GM18907 (cell line): ENCODE results near the gene TEFM.
A peak's percentile ranks its signal among the peaks of the same experiment; 100 is the strongest.
"Not testable (repeated sequence)": the region's sequence is repeated elsewhere in the genome, so short reads cannot be mapped to it uniquely, and the experiment has no call there.

Experiments
- ATAC-seq: cut with Tn5 transposase; IDR thresholded peaks from one replicate; pipeline ENCODE4 v1.9.1; 2021; ENCODE audit warnings: mild to moderate bottlenecking, moderate library complexity; ENCODE audit not compliant: unreplicated experiment

Gene TEFM, protein sequence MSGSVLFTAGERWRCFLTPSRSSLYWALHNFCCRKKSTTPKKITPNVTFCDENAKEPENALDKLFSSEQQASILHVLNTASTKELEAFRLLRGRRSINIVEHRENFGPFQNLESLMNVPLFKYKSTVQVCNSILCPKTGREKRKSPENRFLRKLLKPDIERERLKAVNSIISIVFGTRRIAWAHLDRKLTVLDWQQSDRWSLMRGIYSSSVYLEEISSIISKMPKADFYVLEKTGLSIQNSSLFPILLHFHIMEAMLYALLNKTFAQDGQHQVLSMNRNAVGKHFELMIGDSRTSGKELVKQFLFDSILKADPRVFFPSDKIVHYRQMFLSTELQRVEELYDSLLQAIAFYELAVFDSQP

DNA sequence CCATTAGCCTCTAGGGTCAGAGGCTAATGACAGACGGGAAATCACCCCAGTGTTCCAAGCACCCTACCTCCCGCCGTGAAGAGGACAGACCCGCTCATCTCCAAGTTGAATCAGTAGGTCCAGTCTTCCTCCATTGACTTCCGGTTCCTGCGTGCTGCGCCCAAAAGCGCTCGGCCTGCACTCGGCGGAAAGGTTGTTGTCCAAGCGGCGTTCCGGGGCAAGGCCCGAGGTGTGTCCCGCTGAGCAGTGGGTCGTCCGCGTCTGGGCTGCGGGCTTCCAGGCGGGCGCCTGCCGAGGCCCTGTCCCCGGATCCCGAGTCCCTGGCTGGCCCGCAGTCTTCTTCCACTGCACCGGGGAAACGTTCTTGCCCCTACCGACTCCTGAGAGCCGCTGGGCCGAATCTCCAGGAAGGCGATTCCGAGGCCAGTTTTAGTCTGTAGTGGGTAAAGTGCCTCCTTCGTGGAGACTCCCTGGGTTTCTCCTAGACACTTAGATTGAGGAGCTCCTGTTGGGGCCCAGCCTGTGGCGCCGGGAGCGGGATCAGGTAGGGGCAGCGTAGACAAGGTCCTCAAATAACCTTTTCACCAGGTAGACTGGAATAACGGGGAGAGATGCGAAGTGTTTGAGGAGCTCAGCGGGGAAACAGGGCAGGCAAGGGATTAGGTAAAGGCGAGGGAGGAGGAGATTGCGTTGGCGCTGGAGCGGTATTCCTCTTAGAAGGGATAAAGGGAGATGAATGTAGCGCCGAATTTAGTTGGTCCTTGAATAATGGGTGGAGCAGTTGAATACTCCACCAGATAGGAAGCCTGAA, at the start of gene TEFM:
TEFM (minus strand) TSS at position 138 of the 811 bp plus-strand sequence; CDS start at position 98, 40 bp downstream.
- peak; percentile 92 for ATAC-seq

DNA sequence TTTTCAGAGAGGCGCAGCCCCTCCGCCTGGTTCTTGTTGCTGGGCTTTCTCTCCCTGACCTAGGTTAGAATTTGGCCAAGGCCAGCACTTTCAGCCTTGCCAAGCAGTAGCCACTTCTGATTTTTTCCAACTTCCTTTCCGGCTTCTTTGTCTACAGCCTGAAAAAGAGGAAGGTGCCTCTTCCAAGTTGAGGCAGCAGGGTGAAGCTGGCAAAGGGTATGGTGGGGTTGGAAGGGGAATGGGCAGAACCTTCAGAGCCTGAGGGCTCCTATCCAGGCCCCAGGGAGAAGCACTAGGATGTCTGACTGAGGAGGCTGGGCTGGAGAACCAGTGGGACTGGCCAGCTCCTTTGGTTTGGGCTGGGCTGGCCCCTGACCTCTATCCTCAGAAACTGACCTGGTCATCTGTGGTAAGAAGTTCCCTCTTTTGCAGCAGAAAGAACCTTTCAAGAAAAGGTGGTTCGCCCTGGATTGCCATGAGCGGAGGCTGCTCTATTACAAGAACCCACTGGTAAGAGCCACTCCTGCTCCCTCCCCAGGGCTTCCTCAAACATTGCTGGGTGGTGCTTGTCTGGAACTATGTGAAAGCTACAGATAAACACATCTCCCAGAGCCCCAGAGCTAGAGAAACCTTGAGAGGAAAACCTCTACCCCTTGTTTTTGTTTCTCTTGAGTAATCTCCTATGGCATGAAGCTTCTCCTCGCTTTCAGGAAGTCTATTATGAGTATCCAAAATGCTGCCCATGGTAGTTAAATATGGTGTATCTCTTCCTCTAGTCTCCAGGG, 48.2 kb upstream of the TEFM start:
- no peak for ATAC-seq

- ATAC-seq, result no peak
These were observed 46.8 kb upstream of the TEFM start for GRCh38 chr17:30952638-30953393.

DNA sequence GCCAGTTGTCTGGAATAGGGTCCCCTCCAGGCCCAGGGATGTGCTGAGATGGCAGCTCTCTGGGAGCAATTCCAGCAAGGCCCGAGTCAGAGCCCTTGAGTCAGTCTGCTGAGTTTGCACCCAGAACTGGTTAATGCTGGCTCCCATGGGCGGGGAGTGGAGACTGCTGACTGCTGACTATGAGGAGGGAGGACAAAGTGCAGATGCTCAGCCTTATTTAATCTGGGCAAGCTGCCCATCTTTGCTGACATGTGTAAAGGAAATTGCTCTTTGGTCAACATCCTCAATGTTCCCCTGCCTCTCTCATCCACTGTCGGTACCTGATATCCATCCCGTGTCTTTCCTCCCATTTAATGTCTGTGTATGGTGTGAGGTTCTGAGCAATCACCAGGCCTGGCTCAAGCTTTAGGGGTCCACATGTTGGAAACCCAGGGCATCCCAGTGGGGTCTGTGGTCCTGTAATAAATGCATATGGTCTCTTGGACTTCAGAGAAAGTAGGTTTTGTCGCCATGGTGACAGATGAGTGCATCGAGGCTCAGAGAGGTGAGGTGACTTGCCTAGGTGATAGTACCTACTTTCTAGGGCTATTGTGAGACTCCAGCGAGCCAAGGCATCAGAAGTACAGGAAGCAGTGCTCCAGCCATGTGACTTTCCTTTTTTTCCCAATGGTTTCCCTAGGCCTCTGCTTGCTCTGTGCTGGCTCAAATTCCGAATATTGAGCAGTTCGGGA, 44.8 kb upstream of the TEFM start:
- no peak for ATAC-seq

DNA sequence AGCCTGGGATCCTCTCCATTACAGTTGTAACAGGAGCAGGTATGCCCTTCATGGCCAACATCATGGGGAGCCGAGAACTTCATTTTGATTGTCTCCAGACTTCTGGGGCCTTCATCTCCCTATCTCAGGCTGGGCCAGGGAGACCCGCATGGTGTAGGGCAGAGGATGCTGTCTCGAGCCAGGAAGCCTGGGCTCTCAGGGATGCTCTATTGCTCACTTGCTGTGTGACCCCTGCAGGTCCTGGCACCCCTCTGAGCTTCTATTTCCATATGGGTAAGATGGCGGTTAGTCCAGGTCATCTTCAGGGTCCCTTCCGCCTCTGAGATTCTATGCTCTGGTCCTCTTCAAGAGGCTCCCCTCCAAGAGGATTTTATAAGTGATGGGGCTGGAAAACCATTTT, 44.2 kb upstream of the TEFM start:
- ATAC-seq, result no peak

DNA sequence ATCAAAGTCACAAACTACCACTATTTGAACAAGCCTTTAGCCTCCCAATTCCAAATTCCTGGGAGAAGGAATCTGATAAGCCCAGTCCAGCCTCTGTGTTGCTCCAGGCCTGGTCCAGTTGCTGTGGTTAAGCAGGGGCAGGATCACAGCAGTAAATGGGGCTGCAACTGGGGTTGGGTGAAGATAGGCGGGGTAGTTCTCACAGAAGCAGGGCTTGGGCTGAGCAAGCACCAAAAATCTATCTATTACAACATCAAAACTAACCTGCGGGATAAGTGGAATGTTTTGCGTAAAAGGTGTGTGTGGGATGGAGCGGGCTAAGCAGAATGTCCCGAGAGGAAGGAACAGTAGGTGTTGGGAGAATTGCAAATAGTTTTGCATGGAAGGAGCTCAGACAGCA, 41.8 kb upstream of the TEFM start:
- ATAC-seq, result no peak

GRCh38 chr17:30942308-30943079, 36.5 kb upstream of the TEFM start:
- ATAC-seq, result no peak

DNA sequence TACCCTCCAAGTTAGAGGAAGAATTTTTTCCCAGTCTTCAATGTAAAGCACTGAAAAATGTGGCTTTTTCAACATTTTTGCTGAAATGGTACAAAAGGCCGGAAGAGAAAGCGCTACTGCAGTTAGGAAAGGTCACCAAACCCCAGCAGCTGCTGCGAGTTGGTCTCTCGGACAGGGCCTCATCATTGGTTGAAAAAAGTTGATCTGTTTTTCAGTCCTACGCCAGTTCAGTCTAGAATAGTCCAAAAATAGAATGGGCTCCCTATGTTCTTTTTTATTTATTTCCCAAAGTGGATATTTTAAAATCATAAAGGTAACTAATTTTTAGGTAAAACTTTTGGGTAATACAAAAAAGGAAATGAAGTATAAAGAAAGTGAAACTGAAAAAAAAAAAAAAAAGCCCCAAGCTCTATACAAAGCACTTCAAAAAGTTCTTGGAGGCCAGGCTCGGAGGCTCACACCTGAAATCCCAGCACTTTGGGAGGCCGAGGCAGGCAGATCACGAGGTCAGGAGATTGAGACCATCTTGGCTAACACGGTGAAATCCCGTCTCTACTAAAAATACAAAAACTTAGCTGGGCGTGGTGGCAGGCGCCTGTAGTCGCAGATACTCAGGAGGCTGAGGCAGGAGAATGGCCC, 33.1 kb upstream of the TEFM start:
- no peak for ATAC-seq

DNA sequence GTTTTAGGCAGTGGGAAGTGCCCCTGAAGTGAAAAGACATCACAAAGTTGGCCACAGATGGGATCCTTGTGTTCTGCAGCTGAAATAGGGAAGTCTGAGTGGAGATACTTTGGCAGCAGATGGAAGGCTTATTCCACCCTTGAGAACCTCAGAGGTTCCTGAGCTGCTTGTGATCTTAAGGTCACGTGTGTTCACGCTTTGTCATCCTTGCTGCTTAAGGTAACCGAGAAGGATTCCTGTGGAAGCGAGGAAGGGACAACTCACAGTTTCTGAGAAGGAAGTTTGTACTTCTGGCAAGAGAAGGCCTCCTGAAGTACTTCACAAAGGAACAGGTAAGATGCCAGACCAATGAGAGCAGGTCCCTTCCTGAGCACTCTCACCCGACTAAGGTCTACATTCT, 27.9 kb upstream of the TEFM start:
- ATAC-seq, result no peak

DNA sequence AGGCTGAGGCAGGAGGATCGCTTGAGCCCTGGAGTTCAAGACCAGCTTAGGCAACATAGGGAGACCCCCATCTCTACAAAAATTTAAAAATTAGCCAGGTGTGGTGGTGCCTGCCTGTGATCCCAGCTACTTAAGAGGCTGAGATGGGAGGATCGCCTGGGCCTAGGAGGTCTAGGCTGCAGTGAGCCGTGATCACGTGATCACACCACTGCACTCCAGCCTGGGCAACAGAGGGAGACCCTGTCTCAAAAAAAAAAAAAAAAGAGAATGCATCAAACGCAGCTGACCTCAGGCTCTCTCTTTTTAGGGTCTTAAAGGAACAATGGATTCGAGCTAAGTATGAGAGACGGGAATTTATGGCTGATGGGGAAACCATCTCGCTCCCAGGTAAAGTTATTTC, 25.5 kb upstream of the TEFM start:
- ATAC-seq, result not testable (repeated sequence)

- ATAC-seq, result no peak
These were observed 24.5 kb upstream of the TEFM start for GRCh38 chr17:30930495-30930894.

- not testable (repeated sequence) for ATAC-seq
These were observed 23.8 kb upstream of the TEFM start for GRCh38 chr17:30929861-30930260.

DNA sequence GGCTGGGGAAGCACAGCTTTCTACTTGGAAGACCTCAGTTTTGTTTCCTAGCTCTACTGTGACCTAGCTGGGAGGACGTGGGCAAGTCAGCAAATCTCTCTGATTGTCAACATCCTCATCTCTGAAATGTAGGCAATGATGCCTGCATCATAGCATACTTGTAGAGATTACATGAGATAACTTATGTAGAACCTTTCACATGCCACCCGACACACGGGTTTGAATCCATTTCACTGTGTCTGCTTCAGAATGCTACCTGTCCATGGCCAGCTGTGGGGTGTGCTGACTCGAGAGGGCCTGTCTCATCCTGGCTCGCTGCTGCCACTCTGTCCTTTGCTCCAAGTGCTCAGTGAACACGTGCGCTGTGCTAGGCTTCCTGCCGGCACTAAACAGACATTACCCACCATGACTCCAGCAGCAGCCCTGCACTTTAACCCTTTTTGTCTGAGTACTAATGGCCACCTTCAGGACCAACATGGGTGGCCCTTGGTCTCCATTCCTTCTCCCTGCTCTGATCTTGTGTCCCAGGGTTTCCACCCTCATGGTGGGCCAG, 23.1 kb upstream of the TEFM start:
- ATAC-seq, result no peak

DNA sequence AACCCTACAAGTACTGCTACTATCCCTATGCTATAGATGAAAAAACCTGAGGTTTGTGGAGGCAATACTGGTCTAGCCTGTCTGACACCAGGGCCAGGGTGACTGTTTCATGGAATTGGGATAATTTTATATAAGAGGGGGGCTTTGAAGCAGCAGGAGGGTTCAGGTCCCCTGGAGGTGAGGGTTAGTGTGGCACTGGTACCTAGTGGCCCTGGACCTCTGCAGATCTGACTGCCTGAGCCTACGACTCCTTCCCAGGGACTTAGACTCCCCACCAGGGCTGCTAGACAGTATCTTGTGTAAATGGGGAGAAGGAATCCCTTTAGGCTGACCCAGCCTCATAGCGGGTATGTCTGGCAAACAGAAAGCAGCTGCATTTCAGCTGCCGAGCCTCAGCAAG, 22.5 kb upstream of the TEFM start:
- no peak for ATAC-seq

DNA sequence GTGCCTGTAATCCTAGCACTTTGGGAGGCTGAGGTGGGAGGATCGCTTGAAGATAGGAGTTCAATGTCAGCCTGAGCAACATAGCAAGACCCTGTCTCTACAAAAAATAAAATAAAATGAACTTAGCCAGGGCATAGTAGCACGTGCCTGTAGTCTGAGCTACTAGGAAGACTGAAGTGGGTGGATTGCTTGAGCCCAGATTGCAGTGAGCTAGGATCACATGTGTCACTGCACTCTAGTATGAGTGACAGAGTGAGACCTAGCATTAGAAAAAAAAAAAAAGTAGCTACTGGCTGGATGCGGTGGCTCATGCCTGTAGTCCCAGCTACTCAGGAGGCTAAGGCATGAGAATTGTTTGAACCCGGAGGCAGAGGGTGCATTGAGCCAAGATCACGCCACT, 21.7 kb upstream of the TEFM start:
- ATAC-seq, result no peak

DNA sequence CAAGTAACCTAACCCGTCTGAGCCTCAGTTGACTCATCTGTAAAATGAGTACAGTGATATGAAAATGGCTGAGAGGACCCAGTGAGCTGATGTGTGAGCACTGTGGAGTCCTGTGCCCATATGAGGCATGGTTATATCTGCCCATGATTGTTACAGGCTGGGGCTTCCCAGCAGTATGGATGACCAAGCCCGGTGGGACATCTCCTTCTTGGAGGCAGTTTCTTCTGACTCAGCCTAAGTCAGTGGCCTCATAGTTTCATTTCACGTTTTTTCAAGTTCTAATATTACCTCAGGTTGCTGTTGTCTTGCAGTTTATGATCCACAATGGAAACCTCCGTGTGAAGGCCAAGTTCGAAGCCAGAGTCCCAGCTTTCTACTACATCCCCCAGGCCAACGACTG, 20.5 kb upstream of the TEFM start:
- no peak for ATAC-seq

GRCh38 chr17:30924341-30924740, 18.3 kb upstream of the TEFM start:
- ATAC-seq, result no peak

DNA sequence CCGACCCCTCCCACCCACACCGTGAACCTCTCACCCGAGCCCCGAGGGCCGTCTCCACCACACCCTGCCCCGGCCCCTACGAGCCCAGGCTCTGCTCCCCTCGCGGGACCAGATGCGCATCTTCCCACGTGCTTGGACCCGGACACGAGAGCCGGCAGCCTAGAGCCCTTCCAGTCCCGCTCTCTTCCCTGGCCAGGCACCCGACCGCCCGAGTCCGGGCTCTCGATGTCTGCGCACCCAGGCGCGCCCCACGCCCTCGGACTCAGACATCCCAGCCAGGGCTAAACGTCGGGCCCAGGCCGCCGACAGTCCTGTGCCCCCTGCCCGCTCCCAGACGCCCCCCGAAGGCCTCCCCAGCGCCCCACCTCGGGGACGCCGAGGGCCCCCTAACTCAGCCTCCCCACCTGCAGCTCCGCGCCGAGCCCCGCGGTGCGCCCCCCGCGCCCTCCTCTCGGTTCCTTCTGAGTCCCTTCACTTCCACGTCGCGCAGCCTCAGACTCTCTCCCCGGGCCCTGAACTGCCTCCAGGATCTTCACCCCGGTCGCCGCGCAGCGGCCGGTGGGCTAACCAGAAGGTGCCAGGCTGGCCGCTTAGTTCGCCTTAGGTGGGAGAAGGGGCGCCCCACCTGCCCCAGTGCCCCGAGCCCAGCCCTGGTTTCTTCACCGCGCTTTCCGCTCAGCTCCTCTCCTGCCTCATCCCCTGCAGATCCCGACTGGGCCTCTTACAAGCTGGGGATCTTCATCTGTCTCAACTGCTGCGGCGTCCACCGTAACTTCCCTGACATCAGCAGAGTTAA, 16.4 kb upstream of the TEFM start:
- no peak for ATAC-seq
